ENCODE measurements around the gene DOCK9. TPM values are rescaled to one million over a fixed set of nuclear protein-coding genes. Genes with fewer than 3 reads are reported as not detected.

DOCK9 gene
- total and polyA plus RNA-seq, 2 donors (not counting 3 experiments of a cell fraction or from before 2014, with no cell fraction given), result 147 to 323 TPM

DNA sequence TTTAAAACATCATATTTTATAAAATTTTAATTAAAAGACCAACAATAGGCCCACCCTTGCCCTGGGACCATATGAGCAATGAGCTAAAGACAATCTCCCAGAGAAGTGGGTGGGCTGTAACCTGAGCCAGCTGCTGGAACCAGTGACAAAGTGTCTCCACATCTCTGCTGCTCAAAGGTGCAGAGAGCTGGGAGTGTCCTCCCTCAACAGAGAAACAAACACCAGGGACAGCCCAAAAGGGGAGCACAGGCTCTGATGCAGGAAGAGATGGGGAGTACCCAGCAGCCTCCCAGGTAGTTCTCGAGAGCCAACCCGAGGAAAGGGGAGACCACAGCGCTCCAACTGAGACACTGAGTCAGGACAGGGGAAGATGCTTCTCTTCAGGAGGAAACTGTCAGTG is 39.1 kb downstream of the DOCK9 start:
- Histone ChIP-seq H3K79me2 (ENCODE audit: control insufficient read depth, insufficient read depth, low read length) (peaks cover 76% of the 10 kb centered on the region), H3K27me3 (ENCODE audit: control insufficient read depth in 2 of 2, insufficient read depth in 2 of 2, low read length in 2 of 2) (no peaks in the 10 kb centered on the region), H3K9me3 (replicated peaks; ENCODE audit: control insufficient read depth, insufficient read depth, low read length) (no peaks in the 10 kb centered on the region), H3K9me1 (replicated peaks; ENCODE audit: control insufficient read depth, extremely low read depth, insufficient read depth, low read length) (no peaks in the 10 kb centered on the region), H3K4me1 (ENCODE audit: control insufficient read depth, extremely low read depth, insufficient read depth, low read length) (no peaks in the 10 kb centered on the region), H3K36me3 (ENCODE audit: control insufficient read depth in 2 of 2, extremely low read depth in 1 of 2, insufficient read depth in 2 of 2, low read length in 2 of 2) (peaks cover 2 to 5% of the 10 kb centered on the region in 2 experiments), H3K4me3 (replicated peaks in 1 of 3; ENCODE audit: insufficient read depth in 1 of 3, low read depth in 1 of 3, low read length in 3 of 3) (no peak overlapping the region), H3K9ac (replicated peaks; ENCODE audit: extremely low read depth, insufficient read depth, low read length) (no peak overlapping the region), H4K20me1 (replicated peaks; ENCODE audit: control insufficient read depth, extremely low read depth, insufficient read depth, low read length) (no peaks in the 10 kb centered on the region), H3K4me2 (ENCODE audit: insufficient read depth, low read length) (no peak overlapping the region), H2AFZ (ENCODE audit: low read depth, low read length) (no peak overlapping the region), H3K27ac (ENCODE audit: insufficient read depth, low read depth, low read length) (no peak overlapping the region)
- FAIRE-seq (no peak), DNase-seq (ENCODE audit: low read depth, low spot score) (no peak)
- intact Hi-C loops (cut with micrococcal nuclease) (no loop called here), dilution Hi-C loops (cut with MboI; ENCODE audit: extremely low pct_ligation_motif_present, low sequenced_read_pairs) (no loop called here)
- POLR2A ChIA-PET, result no interaction called here
- CTCF ChIA-PET, result interaction anchor here (1.4 kb wide), 1 partner anchor 9 kb away, joined by 3 read pairs; no protein-coding TSS in a partner anchor
- no TSS peak for BruUV-seq (replicated peaks)
- no peak for TF ChIP-seq JUN (IDR thresholded peaks at IDR 0.05; ENCODE audit: borderline replicate concordance, insufficient read depth, insufficient read length, low read depth)
- no peak for TF ChIP-seq FOS (IDR thresholded peaks at IDR 0.05; ENCODE audit: borderline replicate concordance, insufficient read depth, low read length)
- TF ChIP-seq, protein P1, sequence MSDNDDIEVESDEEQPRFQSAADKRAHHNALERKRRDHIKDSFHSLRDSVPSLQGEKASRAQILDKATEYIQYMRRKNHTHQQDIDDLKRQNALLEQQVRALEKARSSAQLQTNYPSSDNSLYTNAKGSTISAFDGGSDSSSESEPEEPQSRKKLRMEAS (IDR thresholded peaks at IDR 0.05; ENCODE audit: insufficient read depth, insufficient read length), result no peak
- no peak for TF ChIP-seq EZH2 (IDR thresholded peaks at IDR 0.05; ENCODE audit: borderline replicate concordance, low read depth, low read length, severe bottlenecking)
- TF ChIP-seq, protein P2, sequence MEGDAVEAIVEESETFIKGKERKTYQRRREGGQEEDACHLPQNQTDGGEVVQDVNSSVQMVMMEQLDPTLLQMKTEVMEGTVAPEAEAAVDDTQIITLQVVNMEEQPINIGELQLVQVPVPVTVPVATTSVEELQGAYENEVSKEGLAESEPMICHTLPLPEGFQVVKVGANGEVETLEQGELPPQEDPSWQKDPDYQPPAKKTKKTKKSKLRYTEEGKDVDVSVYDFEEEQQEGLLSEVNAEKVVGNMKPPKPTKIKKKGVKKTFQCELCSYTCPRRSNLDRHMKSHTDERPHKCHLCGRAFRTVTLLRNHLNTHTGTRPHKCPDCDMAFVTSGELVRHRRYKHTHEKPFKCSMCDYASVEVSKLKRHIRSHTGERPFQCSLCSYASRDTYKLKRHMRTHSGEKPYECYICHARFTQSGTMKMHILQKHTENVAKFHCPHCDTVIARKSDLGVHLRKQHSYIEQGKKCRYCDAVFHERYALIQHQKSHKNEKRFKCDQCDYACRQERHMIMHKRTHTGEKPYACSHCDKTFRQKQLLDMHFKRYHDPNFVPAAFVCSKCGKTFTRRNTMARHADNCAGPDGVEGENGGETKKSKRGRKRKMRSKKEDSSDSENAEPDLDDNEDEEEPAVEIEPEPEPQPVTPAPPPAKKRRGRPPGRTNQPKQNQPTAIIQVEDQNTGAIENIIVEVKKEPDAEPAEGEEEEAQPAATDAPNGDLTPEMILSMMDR (IDR thresholded peaks at IDR 0.05; ENCODE audit: extremely low read depth in 1 of 2, insufficient read depth in 1 of 2, low read depth in 1 of 2, low read length in 2 of 2), result no peak
- no peak for TF ChIP-seq POLR2A (IDR thresholded peaks at IDR 0.05; ENCODE audit: low read depth, low read length)
- TF ChIP-seq POLR2AphosphoS5 (IDR thresholded peaks at IDR 0.05; ENCODE audit: insufficient read depth, low read depth, low read length), result no peak
- TF ChIP-seq GATA2 (IDR thresholded peaks at IDR 0.05; ENCODE audit: insufficient read depth, insufficient read length, low read depth, low read length), result no peak
- TF ChIP-seq MYC (IDR thresholded peaks at IDR 0.05; ENCODE audit: low read depth, low read length), result no peak

All from endothelial cell of umbilical vein (primary cell).